HG03354 (cell line): ENCODE data around the gene RRAS2.
"Not testable (repeated sequence)": the region's sequence is repeated elsewhere in the genome, so short reads cannot be mapped to it uniquely, and the experiment has no call there.

Source experiments
- ATAC-seq: cut with Tn5 transposase; IDR thresholded peaks from one replicate; pipeline ENCODE4 v1.9.1; 2021; ENCODE audit warnings: mild to moderate bottlenecking; ENCODE audit not compliant: unreplicated experiment, poor library complexity, severe bottlenecking

The RRAS2 gene

DNA sequence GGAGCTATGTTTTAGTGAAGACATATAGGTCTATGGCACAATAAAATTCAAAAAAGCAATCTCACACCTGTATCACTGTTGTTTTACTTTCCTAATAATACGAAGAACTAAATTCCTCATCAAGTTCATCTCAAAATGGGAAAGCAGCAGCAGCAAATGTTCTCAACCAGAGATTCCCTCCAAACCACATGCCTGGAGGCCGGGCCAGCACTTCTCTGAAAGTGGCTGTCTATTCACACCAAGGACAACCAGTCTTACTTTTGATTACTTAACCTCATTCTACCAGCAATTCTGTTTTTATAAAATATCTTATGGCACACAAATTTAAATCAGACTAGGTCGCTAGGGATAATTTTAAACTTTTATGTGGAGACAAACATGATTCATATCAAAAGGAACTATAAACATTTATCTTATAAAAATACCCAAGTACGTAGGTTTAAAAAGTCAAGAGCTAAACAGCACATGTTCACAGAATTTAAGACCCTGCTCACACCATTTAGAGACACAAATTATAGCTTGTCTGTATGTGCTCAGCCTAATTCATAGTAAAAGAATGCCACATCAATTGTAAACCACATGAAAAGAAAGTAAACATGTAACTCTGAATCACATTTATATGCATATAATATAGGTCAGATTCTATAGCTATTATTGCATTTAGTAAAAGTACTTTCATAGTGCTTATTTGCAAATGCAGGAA is 46.1 kb downstream of the RRAS2 start:
- ATAC-seq, result no peak

DNA sequence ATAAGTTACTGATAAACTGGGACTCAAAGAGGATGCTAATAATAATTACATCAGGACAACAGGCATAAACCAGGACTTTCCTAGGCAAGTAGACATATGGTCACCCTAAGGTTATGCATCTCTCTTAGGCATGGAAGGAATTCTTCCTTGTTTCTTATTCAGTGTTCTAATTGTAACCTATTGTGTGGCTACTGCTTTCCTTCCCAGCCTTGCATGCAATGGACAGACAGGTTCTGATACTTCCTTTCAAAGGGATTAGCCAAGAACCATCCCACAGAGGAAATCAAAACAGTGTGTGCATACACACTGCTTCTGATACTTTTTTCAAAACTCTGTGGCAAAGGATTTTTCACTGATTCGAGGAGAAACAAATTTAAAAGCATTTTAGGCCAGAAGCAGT is 48.3 kb downstream of the RRAS2 start:
- no peak for ATAC-seq

DNA sequence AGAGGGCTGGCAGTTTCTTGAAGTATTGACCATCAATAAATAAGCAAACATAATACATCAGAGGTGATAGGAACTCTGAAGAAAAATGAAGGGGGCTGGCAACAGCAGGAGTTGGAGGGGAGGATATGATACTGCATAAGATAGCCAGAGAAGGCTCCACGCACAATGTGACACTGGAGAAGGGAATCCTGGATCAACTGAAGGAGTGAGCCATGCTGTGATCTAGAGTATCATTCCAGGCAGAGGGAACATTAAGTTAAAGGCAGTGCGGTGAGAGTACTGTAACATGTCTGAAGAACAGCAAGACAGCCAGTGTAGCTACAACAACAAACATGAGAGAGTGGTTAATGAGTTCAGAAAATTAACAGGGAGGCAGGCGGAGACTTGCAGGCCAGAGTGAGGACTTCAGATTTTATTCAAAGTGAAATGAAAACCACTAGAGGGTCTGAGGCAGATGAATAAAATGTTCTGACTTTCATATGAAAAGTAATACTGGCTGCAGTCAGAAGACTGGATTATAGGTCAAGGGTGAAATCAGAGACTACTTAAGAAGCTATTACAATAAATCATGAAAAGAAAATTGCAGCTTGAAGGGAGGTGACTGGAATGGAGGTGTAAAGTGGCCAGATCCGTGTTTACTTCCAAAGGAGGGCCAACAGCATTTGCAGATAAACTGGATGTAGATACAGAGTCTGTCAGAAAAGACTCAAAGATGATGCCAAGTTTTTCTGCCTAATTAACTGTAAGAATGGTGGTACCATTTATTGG is 49.4 kb downstream of the RRAS2 start:
- no peak for ATAC-seq

DNA sequence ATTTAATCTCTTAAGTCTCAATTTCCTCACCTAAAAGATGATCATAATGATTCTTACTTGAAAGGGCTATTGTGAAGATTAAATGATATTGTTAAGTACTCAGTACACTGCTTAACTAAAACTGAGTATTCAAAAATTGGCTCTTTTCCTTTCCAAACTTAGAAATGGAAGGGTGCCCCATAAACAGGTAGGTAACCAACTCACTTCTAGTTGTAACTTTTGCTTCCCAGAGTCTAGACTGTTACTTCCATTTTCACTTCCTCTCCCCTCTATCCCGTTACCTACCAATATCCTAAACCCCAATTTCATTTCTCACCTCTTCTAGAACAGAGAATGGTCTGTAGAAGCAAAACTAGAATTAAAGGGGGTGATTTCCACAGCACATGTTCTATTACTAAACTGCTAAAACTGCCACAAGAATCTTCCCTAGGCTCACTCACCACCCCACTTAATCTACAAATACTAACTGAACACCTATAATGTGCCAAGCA is 50.0 kb downstream of the RRAS2 start:
- ATAC-seq, result peak; percentile 46

DNA sequence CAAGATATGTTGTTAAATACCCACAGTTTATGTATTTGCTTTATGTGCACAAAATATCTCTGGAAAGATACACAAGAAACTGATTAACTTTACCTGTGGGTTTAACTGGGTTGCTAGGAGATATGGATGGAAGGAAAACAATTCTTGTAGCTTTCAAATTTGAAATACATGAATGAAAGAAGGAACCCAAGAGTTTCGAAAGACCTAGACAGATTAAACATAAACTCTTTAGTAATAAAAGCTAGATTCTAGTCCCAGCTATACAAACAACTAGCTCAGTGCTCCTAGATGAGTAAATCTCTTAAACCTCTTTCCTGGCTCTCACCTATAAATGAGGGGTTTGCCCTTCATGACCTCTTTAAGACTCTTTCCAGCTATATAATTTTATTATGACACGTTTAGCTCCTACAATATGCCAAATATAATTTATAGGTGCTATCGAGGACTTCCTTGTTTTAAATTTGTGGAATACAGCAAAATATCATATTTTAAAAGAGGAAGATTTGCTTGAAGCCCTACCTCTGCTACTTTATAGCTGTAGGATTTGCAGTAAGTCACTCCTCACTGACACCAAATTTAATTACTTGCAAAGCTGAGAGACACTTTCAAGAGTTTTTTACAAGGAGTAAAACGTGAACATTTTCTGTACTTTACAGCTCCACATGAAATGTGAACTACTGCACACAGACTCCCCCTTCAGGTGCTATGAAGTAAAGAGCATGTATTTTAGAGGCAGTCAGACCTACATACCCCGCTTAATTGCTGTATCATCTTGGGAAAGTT is 50.7 kb downstream of the RRAS2 start:
- ATAC-seq, result peak; percentile 60

DNA sequence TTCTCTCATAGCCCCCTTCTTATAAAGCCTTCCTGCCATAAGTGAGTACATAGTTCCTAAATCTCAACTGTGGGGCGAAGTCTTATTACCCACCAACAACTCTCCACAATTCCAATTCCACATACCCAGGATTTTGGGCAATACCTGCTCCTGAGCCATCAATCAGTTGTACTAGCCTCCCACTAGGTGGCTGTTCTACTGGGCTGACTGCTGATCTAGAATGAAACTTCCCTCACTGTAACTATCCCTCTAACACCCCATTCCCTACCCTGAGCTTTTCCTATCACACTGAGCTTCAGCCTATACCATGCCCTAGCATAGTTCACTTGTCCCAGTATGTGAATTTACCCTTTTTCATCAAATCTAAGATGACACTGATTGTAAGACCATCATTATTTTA is 52.5 kb downstream of the RRAS2 start:
- no peak for ATAC-seq

DNA sequence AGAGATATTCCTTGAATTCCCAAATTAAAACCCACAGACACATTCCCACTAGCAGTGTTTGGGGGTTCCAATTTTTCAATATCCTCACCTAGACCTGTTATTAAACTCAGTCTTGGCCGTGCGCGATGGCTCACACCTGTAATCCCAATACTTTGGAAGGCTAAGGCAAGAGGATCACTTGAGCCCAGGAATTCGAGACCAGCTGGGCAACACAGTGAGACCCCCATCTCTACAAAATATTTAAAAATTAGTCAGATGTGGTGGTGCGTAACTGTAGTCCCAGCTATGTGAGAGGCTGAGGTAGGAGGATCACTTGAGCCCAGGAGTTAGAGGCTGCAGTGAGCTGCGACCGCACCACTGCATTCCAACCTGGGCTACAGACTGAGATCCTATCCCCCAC is 53.3 kb downstream of the RRAS2 start:
- ATAC-seq, result no peak

DNA sequence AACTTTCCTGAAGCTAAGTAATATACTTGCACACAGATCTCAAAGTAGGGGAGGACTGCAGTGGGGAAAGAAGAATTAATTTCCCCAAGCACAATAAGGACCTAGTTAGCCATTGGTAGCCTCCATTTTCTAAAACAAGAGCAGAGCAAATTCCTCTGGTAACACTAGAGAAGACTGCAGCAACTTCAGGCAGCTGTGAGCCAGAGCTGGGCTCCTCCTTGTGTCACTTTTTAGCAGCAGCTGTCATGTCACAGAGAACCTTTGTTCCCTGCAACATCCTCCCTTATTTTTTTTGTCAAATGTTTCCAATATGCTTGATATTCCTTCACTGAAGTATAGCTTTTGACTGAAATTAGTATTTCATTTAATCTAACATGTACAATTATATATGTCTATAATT is 54.4 kb downstream of the RRAS2 start:
- ATAC-seq, result no peak

DNA sequence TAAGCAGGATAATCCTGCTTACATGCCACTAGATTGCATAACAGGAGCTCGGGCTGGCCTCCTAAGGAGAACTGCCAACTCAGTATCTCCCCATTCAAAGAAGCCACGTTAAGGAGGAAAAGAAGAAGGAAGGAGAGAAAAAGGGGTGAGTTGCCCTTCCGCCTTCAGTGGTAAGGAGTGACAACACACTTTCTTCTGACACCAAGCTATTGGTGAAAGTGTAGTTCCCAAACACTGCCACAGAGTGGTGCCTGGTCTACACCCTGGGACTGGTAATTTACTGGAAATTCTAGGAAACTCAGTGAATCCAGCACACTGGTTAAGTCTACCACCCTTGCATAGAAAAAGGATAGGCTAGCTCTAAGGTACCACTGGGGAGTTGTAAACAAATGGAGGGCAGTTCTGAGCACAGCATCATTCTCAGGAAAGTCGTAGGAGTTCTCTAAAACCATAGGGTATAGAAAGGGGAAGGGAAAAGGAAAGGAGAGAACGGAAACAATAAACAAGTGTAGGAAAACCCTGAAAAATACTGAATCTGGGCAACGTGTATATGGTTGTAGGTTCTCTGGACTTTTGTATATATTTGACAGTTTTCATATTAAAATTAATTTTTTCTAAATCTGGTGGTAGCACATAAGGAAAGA is 58.2 kb downstream of the RRAS2 start:
- ATAC-seq, result peak; percentile 95

DNA sequence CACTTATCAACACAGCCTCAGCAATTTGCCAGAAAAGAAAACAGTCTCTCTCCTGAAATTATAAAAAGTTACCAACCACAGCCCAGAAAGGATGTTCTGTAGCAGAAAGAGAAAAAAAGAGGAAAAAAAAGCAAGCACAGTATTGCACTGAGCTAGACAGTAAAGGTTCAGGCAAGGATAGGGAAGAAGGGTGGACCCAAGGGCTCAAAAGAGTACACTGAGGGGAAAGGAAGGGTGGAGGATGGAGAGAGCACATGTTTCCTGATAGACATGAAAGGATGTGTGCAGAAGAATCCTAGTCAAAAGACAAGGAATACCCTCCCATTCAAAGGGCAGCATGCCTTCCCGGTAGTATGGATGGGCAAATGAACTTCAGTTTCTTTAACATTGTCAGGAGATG is 59.1 kb downstream of the RRAS2 start:
- ATAC-seq, result no peak

DNA sequence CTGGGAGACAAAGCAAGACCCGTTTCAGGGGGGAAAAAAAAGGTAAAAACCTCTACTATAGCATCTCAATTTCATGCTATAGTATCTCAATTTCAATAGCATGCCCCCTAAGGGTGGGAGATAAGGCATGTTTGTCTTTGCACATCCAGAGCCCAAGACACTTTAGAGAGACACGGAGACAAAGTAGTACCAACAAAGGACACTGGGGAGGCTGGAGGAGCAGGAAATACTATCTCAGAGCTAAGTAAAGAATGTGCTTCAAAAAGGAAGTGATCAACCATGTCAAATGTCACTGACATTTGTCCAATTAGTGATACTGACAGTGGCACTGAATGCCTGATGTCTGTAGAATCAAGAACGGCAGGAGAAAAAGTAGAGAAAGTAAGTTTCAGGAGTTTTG is 68.6 kb downstream of the RRAS2 start:
- no peak for ATAC-seq

DNA sequence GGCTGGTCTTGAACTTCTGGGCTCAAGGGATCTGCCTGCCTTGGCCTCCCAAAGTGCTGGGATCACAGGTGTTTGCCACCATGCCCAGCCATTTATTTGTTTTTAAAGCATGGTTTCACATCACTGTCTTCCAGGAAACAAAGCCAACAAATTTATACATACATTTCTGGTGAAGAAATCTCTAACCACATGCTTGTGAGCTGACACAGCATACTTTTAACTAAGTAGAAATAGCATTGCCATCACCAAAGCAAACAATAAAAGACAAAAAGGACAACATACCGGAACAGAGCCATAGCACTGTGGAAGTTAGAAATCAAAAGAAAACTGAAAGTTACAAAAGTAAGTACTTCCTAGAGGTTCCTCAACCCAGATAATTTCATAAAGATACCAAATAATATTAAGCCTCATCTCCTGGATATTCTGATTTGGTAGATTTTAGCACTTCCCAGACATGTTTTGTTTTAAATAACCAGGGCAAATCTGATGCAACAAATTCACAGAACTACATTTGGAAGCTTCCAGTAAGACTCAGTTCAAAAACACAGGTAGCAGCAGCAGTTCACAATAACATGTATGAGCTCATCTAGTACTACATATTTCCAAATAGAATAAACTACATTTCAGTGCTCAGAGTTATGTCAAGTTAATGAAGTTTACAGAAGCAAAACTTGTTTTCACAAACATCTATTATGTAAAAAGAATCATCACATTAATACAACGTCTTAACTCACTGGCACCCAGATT is 70.6 kb downstream of the RRAS2 start:
- no peak for ATAC-seq

DNA sequence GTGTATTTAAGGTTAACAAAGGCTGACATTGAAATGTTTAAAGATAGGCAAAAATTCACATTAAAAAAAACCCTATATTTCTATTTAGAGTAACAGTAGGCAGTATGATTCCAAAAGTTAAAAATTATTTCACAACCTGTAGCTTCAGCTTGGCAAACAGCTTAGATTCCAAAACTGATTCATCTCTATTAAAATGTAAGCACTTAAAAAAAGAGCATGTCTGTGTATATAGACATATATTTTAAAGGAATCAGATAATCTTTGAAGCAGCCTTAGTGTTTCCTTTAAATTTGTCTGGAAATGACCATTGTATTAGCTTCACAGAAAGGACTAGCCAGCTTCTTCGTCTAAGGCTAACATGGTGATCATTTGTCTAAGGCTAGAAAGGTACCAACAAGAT is 80.1 kb downstream of the RRAS2 start:
- ATAC-seq, result not testable (repeated sequence)

DNA sequence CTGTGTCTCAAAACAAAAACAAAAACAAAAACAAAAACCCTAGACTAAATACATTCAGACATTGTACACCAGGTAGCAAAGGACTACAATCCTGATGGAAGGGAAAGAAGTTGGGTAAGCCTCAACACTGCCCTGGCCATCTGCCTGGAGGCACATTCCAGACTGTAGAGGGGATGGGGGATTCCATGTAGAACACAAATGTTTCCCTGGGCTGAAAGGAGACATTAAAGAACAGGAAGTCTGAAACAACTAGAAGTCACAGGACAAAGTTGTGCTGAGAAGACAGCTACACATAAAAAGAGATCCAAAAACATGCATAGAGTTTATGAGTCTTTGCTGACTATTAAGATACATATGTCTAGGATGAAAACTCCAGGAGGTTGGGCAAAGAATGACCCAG is 83.9 kb downstream of the RRAS2 start:
- ATAC-seq, result no peak

DNA sequence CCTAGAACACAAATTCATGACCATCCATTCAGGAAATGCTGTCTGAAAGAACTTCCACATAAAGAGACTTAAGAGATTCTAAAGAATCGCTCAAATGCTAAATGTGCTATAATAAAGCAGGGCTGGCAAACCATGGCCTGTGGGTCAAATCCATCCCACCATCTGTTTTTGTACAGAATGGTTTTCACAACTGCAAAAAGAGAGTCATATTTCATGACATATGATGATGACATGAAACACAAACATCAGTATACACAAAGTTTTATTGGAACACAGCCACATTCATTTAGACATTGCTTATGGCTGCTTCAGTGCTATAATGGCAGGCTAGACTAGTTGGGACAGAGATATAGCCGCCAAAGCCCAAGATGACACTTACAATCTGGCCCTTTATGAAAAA is 85.1 kb downstream of the RRAS2 start:
- no peak for ATAC-seq

DNA sequence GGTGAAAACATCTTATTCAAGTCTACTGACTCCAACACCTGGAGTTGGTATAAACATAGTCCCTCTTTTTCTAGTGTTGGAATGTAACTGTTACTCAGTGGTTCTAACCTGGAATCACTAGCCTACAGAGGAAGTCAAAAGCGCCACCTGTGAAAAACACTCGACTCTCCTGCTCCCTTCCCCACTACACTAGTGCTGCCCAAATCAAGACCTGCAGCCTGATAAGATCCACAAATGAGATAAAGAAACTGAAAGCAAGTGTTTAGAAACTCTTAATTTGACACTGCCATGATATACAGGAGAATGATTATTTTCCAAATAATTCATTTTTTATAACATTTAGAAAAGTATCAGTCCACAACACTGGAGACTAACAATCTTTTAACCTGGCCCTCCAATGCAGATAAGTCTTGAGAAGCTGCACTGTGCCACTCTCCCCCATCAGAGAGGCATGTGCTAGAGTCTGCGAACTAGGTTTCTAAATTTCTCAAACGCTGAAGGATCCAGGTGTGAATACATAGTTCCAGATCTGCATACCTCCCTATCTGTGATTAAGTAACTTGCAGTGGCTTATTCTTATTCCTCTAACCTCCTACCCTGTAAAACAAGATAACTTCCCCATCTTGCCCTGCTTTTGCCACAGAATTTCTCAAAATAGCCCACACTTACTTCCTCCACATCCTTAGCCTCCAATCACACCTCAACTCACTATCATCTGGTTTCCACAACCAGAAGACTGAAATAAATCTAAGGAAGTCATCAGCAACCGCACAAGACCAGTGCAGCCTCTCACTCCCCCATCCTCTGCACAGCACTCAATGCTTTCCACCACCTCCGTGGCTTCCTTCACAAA is 88.1 kb downstream of the RRAS2 start:
- peak; percentile 61 for ATAC-seq

DNA sequence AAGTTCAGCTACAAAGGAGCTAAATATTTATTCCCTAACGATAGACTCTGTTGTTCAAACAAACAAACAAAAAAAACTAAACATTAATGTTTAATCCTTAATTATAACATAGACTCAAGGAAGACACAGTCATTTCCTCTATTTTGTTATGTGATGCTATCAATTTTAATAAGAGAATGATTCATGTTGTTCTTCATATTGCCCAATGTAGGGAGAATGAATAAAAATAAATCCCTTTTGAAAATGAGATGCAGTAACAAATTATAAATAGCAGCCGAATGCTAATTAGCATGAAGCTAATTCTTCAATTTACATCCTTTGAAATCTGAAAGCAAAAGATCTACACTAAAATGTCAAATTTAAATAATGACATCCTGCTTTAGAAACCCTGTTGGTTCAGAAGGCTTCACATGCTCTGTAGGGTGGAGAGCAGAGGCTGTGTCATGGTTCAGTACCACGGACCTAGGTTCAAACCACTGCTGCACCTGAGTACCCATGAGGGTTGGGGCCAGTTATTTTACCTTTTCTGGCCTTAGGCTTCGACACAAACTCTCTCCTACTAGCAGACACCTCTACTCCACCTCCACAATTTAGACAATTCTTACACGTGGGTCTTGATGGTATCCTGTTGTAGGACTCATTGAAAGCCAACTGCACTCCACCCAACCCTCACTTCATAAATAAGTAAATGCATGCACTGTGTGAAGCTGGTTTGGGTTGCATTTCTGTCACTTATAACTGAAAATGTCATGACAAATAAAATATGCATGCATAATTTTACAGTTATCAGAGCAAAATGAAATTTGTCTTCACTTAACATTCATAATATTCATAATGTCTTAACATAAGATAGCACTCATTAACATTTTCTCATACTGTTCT is 89.0 kb downstream of the RRAS2 start:
- peak; percentile 47 for ATAC-seq
